Stomach smooth muscle (tissue), 2 donors: ENCODE data around the gene LMF1.
"Not testable (repeated sequence)": the region's sequence is repeated elsewhere in the genome, so short reads cannot be mapped to it uniquely, and the experiment has no call there.

Experiments used
- H3K27ac ChIP-seq: one replicate; pipeline ENCODE4 v1.7.0; 2013; ENCODE audit warnings: mild to moderate bottlenecking, low read length, inconsistent platforms
- H3K27me3 ChIP-seq, 2 donors: one replicate each; pipeline ENCODE4 v1.7.0; 2013; ENCODE audit warnings: low read length in 2 of 2; ENCODE audit not compliant: insufficient read depth in 2 of 2, control insufficient read depth in 1 of 2
- H3K36me3 ChIP-seq, 2 donors: one replicate each; pipeline ENCODE4 v1.7.0; 2013; ENCODE audit warnings: low read length in 2 of 2; ENCODE audit not compliant: control insufficient read depth in 2 of 2, insufficient read depth in 2 of 2
- H3K4me1 ChIP-seq: one replicate; pipeline ENCODE4 v1.7.0; 2013; ENCODE audit warnings: low read length; ENCODE audit not compliant: control insufficient read depth, insufficient read depth
- H3K4me3 ChIP-seq, 2 donors: one replicate each; pipeline ENCODE4 v1.7.0; 2013; ENCODE audit warnings: low read length in 2 of 2
- H3K9ac ChIP-seq, 2 donors: one replicate each; pipeline ENCODE4 v1.7.0; 2013; ENCODE audit warnings: low read length in 2 of 2, mild to moderate bottlenecking in 1 of 2
- H3K9me3 ChIP-seq, 2 donors: one replicate each; pipeline ENCODE4 v1.7.0; 2013; ENCODE audit warnings: low read length in 2 of 2; ENCODE audit not compliant: control insufficient read depth in 2 of 2
- donor health status: healthy.
- donor health status: Pancreatic carcinoma.

The LMF1 gene

GRCh38 chr16:820044-820408 is 150.8 kb downstream of the LMF1 start:
- H3K4me1 ChIP-seq, H3K36me3 ChIP-seq, H3K9me3 ChIP-seq, H3K4me3 ChIP-seq, H3K27ac ChIP-seq, H3K9ac ChIP-seq: not testable (repeated sequence)
- peaks cover 28 to 48% of the 10 kb centered on the region in 2 donors for H3K27me3 ChIP-seq

- Histone ChIP-seq H3K27ac (no peak overlapping the region), H3K9me3 (peaks cover 0 to 5% of the 10 kb centered on the region in 2 donors), H3K9ac (no peak overlapping the region), H3K4me1 (no peaks in the 10 kb centered on the region), H3K27me3 (peaks cover 24 to 46% of the 10 kb centered on the region in 2 donors), H3K36me3 (no peaks in the 10 kb centered on the region), H3K4me3 (no peak overlapping the region)
These were observed 151.3 kb downstream of the LMF1 start for GRCh38 chr16:819336-820043.

DNA sequence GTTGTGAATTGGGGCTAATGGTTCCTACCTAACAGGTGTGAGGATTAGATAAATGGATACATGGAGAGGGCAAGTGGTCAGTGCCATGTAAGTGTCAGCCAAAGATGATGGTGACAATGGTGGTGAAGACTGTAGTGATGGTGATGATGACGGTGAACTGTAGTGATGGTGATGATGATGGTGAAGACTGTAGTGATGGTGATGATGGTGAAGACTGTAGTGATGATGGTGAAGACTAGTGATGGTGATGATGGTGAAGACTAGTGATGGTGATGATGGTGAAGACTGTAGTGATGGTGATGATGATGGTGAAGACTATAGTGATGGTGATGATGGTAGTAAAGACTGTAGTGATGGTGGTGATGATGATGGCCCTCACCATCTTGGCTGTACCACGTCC is 152.2 kb downstream of the LMF1 start:
- Histone ChIP-seq H3K9me3 (peaks cover 0 to 5% of the 10 kb centered on the region in 2 donors), H3K4me1 (no peaks in the 10 kb centered on the region), H3K27ac (no peak overlapping the region), H3K36me3 (no peaks in the 10 kb centered on the region), H3K27me3 (peaks cover 29 to 50% of the 10 kb centered on the region in 2 donors), H3K4me3 (no peak overlapping the region), H3K9ac (no peak overlapping the region)

DNA sequence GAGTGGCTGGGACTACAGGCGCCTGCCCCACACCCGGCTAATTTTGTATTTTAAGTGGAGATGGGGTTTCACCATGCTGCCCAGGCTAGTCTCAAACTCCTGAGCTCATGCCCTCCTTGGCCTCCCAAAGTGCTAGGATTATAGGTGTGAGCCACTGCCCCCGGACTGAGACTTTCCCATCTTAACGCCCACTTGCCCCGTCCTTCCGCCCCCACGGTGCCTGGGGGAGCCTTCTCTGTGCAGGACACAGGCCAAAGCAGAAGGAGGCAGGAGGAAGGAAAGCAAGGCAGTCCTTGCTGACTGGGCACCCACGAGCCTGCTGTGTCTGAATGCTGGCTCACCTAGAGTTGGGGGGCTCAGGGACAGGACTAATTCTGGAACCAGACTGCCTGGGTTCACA is 152.7 kb downstream of the LMF1 start:
- H3K4me3 ChIP-seq, result no peak overlapping the region
- no peak overlapping the region for H3K9ac ChIP-seq
- H3K4me1 ChIP-seq, result no peaks in the 10 kb centered on the region
- H3K27me3 ChIP-seq, result peaks cover 30 to 53% of the 10 kb centered on the region in 2 donors
- peaks cover 0 to 5% of the 10 kb centered on the region in 2 donors for H3K9me3 ChIP-seq
- no peak overlapping the region for H3K27ac ChIP-seq
- H3K36me3 ChIP-seq, result no peaks in the 10 kb centered on the region

- H3K4me1 ChIP-seq, result no peaks in the 10 kb centered on the region
- no peaks in the 10 kb centered on the region for H3K36me3 ChIP-seq
- H3K27ac ChIP-seq, result no peak overlapping the region
- H3K27me3 ChIP-seq, result peaks cover 26 to 54% of the 10 kb centered on the region in 2 donors
- no peak overlapping the region for H3K9ac ChIP-seq
- no peak overlapping the region for H3K4me3 ChIP-seq
- peaks cover 0 to 5% of the 10 kb centered on the region in 2 donors for H3K9me3 ChIP-seq
These were observed 153.5 kb downstream of the LMF1 start for GRCh38 chr16:817001-817906.

GRCh38 chr16:815861-816260 is 154.9 kb downstream of the LMF1 start:
- Histone ChIP-seq H3K4me3 (no peak overlapping the region), H3K27me3 (peaks cover 29 to 53% of the 10 kb centered on the region in 2 donors)

GRCh38 chr16:814974-815373 is 155.8 kb downstream of the LMF1 start:
- Histone ChIP-seq H3K36me3 (no peaks in the 10 kb centered on the region), H3K27me3 (peaks cover 29 to 53% of the 10 kb centered on the region in 2 donors), H3K27ac (no peak overlapping the region), H3K9ac (no peak overlapping the region), H3K4me1 (no peaks in the 10 kb centered on the region), H3K9me3 (peaks cover 0 to 5% of the 10 kb centered on the region in 2 donors), H3K4me3 (no peak overlapping the region)

More at GRCh38 chr16:815861-816260, 154.9 kb downstream of the LMF1 start:
- no peak overlapping the region for H3K27ac ChIP-seq
- H3K36me3 ChIP-seq, result no peaks in the 10 kb centered on the region
- H3K9ac ChIP-seq, result no peak overlapping the region
- H3K9me3 ChIP-seq, result peaks cover 0 to 5% of the 10 kb centered on the region in 2 donors
- no peaks in the 10 kb centered on the region for H3K4me1 ChIP-seq

DNA sequence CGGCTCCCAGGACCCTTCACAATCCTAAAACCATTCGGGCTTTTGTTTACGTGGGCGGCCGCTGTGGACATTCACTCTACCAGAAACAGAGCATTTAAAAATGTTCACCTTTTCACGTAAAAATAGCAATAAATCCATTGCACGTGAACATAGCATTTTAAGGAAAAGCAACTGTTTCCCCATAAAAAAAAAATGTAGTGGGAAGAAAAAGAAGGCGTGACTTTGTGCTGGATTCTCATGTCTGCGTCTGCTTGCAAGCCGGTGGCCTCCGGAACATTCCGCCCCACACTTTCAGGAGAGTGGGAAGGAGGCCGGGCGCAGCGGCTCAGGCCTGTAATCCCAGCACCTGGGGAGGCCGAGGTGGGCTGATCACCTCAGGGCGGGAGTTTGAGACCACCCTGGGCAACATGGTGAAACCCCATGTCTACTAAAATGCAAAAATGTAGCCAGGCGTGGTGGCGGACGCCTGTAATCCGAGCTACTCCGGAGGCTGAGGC is 156.8 kb downstream of the LMF1 start:
- peaks cover 29 to 45% of the 10 kb centered on the region in 2 donors for H3K27me3 ChIP-seq
- no peak overlapping the region for H3K4me3 ChIP-seq
- no peak overlapping the region for H3K9ac ChIP-seq

GRCh38 chr16:813204-813915 is 157.4 kb downstream of the LMF1 start:
- Histone ChIP-seq H3K27ac (no peak overlapping the region), H3K27me3 (peaks cover 24 to 39% of the 10 kb centered on the region in 2 donors), H3K4me3 (no peak overlapping the region), H3K36me3 (no peaks in the 10 kb centered on the region), H3K4me1 (peaks cover 4% of the 10 kb centered on the region), H3K9me3 (peaks cover 0 to under 1% of the 10 kb centered on the region in 2 donors), H3K9ac (no peak overlapping the region)

More for the DNA sequence above, 156.8 kb downstream of the LMF1 start:
- H3K36me3 ChIP-seq, result no peaks in the 10 kb centered on the region
- H3K9me3 ChIP-seq, result peaks cover 0 to 5% of the 10 kb centered on the region in 2 donors
- H3K27ac ChIP-seq, result no peak overlapping the region
- H3K4me1 ChIP-seq, result no peaks in the 10 kb centered on the region

- Histone ChIP-seq H3K27me3 (peaks cover 4 to 7% of the 10 kb centered on the region in 2 donors), H3K9ac (peak overlapping the region; percentile 55 to 73), H3K27ac (peak overlapping the region; percentile 76)
These were observed 162.7 kb downstream of the LMF1 start for GRCh38 chr16:808085-808386.

More at GRCh38 chr16:808085-808386, 162.7 kb downstream of the LMF1 start:
- no peaks in the 10 kb centered on the region for H3K9me3 ChIP-seq
- H3K4me1 ChIP-seq, result peaks cover 14% of the 10 kb centered on the region
- no peaks in the 10 kb centered on the region for H3K36me3 ChIP-seq
- peak overlapping the region; percentile 84 to 85 for H3K4me3 ChIP-seq
